Measurements from ENCODE around the gene KDELR1. TPM values are rescaled to one million over a fixed set of nuclear protein-coding genes. Genes with fewer than 3 reads are reported as not detected.

KDELR1 gene
- total RNA-seq, 1 donor from 2014 or later = 152 TPM

- Histone ChIP-seq H3K27me3 (ENCODE audit: control insufficient read depth, insufficient read depth, low read length) (peaks cover 44% of the 10 kb centered on the region), H3K36me3 (ENCODE audit: control insufficient read depth, insufficient read depth, low read length) (no peaks in the 10 kb centered on the region), H3K4me3 (ENCODE audit: low read depth, low read length) (no peak overlapping the region)
- TF ChIP-seq, protein P1, sequence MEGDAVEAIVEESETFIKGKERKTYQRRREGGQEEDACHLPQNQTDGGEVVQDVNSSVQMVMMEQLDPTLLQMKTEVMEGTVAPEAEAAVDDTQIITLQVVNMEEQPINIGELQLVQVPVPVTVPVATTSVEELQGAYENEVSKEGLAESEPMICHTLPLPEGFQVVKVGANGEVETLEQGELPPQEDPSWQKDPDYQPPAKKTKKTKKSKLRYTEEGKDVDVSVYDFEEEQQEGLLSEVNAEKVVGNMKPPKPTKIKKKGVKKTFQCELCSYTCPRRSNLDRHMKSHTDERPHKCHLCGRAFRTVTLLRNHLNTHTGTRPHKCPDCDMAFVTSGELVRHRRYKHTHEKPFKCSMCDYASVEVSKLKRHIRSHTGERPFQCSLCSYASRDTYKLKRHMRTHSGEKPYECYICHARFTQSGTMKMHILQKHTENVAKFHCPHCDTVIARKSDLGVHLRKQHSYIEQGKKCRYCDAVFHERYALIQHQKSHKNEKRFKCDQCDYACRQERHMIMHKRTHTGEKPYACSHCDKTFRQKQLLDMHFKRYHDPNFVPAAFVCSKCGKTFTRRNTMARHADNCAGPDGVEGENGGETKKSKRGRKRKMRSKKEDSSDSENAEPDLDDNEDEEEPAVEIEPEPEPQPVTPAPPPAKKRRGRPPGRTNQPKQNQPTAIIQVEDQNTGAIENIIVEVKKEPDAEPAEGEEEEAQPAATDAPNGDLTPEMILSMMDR (IDR thresholded peaks at IDR 0.05; ENCODE audit: insufficient read depth, low read length, poor library complexity, severe bottlenecking) = no peak
- DNase-seq (ENCODE audit: low read depth) = no peak
Observed at GRCh38 chr19:48396824-48397176, 5.4 kb upstream of the KDELR1 start.

DNA sequence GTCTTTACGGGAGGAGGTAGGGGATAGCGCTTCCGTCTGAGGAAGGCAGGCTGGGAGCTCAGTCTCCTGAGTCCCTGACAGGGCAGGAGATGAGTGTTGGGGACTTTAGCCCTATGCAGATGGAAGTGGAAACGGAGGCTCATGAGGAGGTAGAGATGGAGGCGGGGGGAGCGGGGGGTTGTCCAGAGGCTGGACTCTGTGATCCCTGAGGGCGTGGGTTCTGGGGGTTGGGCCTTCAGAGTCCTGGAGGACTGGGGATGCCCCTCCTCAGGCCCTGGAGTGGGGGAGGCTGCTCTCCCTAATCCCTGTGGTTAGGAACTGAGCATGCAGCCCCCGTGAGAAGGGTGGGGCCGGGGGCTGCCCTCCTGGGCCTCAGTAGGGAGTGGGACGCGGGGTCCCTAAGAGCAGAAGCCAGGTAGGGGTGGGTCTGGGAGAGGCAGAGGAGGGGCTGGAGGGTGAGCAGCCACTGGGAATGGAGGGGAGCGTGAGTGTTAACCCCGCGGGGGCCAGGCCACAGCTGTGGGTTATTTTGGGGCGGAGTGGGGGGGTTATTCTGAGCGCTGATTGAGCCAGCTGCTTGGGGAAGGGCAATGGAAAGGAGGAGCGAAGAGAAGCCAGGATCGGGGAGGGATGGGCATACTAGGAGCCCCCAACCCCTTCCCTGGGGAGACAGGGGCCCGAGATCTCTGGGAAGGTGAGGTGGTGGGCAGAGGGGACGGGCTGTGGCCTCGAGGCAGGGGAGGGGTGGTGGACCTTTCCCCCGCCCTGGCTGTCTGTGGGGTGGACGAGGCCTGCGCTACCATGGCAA lies 4.9 kb upstream of the KDELR1 start:
- no peaks in the 10 kb centered on the region for H3K36me3 ChIP-seq (ENCODE audit: control insufficient read depth, insufficient read depth, low read length)
- DNase-seq (ENCODE audit: low read depth) = no peak
- TF ChIP-seq, protein P1 (IDR thresholded peaks at IDR 0.05; ENCODE audit: insufficient read depth, low read length, poor library complexity, severe bottlenecking) = no peak
- H3K27me3 ChIP-seq (ENCODE audit: control insufficient read depth, insufficient read depth, low read length) = peaks cover 44% of the 10 kb centered on the region
- no peak overlapping the region for H3K4me3 ChIP-seq (ENCODE audit: low read depth, low read length)

DNA sequence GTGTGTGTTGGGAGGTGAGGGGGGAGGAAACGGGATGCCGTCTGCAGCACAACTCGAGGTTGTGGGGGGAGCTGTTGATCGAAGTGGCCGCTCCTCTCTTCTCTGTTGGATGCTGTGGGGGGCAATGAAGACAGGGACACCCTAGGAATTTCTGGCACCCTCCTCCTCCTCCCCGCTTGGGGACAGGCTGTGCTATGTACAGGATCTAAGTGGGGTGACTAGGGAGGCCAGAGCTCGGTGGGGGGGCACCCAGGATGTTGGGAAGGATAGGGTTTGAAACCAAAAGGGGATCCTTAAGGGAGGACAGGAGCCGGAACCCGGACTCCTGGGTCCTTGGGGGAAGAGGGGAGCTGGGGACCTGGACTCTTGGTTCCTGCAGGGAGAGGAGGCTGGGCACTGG lies 4.1 kb upstream of the KDELR1 start:
- TF ChIP-seq, protein P1 (IDR thresholded peaks at IDR 0.05; ENCODE audit: insufficient read depth, low read length, poor library complexity, severe bottlenecking) = no peak
- DNase-seq (ENCODE audit: low read depth) = no peak
- peaks cover 44% of the 10 kb centered on the region for H3K27me3 ChIP-seq (ENCODE audit: control insufficient read depth, insufficient read depth, low read length)
- H3K4me3 ChIP-seq (ENCODE audit: low read depth, low read length) = no peak overlapping the region
- H3K36me3 ChIP-seq (ENCODE audit: control insufficient read depth, insufficient read depth, low read length) = no peaks in the 10 kb centered on the region

DNA sequence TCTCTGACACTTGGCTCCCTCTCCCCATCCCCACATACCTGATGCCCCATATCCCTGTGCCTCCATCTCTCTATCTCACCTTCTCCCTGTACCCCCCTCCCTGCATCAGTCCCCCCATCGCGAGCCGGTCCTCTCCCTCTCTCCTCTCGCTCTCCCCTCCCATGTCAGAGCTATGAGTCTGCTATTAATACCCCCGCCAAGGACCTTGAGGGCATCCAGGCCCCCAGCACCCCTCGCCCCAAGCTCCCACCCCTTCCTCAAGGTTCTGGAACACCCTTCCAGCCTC lies 3.8 kb upstream of the KDELR1 start:
- DNase-seq (ENCODE audit: low read depth) = no peak
- Histone ChIP-seq H3K36me3 (ENCODE audit: control insufficient read depth, insufficient read depth, low read length) (no peaks in the 10 kb centered on the region), H3K27me3 (ENCODE audit: control insufficient read depth, insufficient read depth, low read length) (peaks cover 44% of the 10 kb centered on the region), H3K4me3 (ENCODE audit: low read depth, low read length) (no peak overlapping the region)
- TF ChIP-seq, protein P1 (IDR thresholded peaks at IDR 0.05; ENCODE audit: insufficient read depth, low read length, poor library complexity, severe bottlenecking) = no peak

GRCh38 chr19:48394331-48395169 lies 3.2 kb upstream of the KDELR1 start:
- DNase-seq (ENCODE audit: low read depth) = no peak
- H3K4me3 ChIP-seq (ENCODE audit: low read depth, low read length) = no peak overlapping the region
- TF ChIP-seq, protein P1 (IDR thresholded peaks at IDR 0.05; ENCODE audit: insufficient read depth, low read length, poor library complexity, severe bottlenecking) = no peak
- H3K27me3 ChIP-seq (ENCODE audit: control insufficient read depth, insufficient read depth, low read length) = peaks cover 44% of the 10 kb centered on the region
- no peaks in the 10 kb centered on the region for H3K36me3 ChIP-seq (ENCODE audit: control insufficient read depth, insufficient read depth, low read length)

All from kidney epithelial cell (primary cell).